ENCODE results near the gene TXNRD1.

TXNRD1 gene

DNA sequence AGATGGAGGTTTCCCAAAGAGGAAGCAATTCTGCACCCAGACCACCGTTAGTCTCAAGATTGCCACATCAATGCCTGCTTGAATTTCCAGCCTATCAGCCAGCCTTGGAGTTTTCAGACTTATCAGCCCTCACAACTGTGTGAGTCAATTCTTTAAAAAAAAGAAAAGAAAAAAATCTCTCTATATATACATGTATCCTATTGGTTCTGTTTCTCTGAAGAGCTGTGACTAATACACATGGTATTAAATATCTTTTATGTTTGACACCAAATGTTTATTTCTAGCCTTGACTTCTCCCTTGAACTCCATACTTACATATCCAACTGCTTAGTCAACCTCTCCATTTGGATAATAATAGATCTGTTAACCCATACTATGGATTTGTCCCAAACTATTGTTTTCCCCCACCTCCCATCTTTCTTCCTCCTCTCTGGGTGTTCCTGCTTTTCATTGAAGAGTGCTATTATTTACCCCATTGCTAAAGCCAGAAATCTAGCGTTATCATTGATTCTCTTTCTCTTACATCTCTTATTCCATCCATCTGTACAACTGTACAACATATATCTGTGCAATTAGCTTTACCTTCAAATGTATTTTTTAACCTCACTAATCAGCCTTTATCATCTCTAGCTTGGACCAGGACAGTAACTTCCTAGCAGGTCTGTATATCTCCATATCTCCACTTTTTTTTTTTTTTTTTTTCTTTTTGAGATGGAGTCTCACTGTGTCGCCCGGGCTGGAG is 65.3 kb downstream of the TXNRD1 start:
- H3K4me2 ChIP-seq (ENCODE audit: insufficient read depth, low read length, poor library complexity, severe bottlenecking), result no peak overlapping the region
- no peak overlapping the region for H4K8ac ChIP-seq (ENCODE audit: low read depth, low read length)
- no peak overlapping the region for H4K91ac ChIP-seq (ENCODE audit: low read depth, low read length, poor library complexity)
- H3K23ac ChIP-seq (ENCODE audit: low read depth, low read length, poor library complexity), result no peak overlapping the region
- H3K4me3 ChIP-seq (ENCODE audit: low read length in 2 of 2), result no peak overlapping the region
- H2AFZ ChIP-seq (ENCODE audit: low read length), result no peak overlapping the region
- no peak overlapping the region for H2BK12ac ChIP-seq (ENCODE audit: low read length)
- H2BK120ac ChIP-seq (ENCODE audit: low read depth, low read length), result no peak overlapping the region
- H3K27me3 ChIP-seq (ENCODE audit: control insufficient read depth in 3 of 3, insufficient read depth in 3 of 3, low read depth in 1 of 3, low read length in 3 of 3), result no peaks in the 10 kb centered on the region
- no peaks in the 10 kb centered on the region for H3K79me1 ChIP-seq (ENCODE audit: low read depth, low read length)
- no peak overlapping the region for H3K9ac ChIP-seq (ENCODE audit: low read depth, low read length, poor library complexity)
- H3K4me1 ChIP-seq (ENCODE audit: control insufficient read depth in 2 of 2, insufficient read depth in 1 of 2, low read depth in 1 of 2, low read length in 2 of 2), result peaks cover 2% of the 10 kb centered on the region in 2 donors
- H3K27ac ChIP-seq (replicated peaks; ENCODE audit: low read length), result no peak overlapping the region
- H3K14ac ChIP-seq (ENCODE audit: low read length), result no peak overlapping the region
- H3K4ac ChIP-seq (ENCODE audit: low read length), result no peak overlapping the region
- no CpG with 5 or more reads among the region's 4 CpGs for WGBS, 2 donors (ENCODE audit: extremely low coverage in 2 of 2, insufficient read length in 2 of 2, insufficient replicate concordance in 1 of 2)
- H3K36me3 ChIP-seq (replicated peaks in 1 of 2; ENCODE audit: control insufficient read depth in 2 of 2, insufficient read depth in 2 of 2, low read length in 2 of 2), result no peaks in the 10 kb centered on the region
- H2AK5ac ChIP-seq (ENCODE audit: low read depth, low read length), result no peak overlapping the region
- no peak overlapping the region for H2BK15ac ChIP-seq (ENCODE audit: low read length)
- no peaks in the 10 kb centered on the region for H3K9me3 ChIP-seq (replicated peaks in 1 of 2; ENCODE audit: control insufficient read depth in 2 of 2, insufficient read depth in 1 of 2, low read depth in 1 of 2, low read length in 2 of 2)
- no peak overlapping the region for H2BK5ac ChIP-seq (ENCODE audit: low read length)
- DNase-seq (ENCODE audit: low spot score), result no peak
- no peak overlapping the region for H3K18ac ChIP-seq (ENCODE audit: low read length)

DNA sequence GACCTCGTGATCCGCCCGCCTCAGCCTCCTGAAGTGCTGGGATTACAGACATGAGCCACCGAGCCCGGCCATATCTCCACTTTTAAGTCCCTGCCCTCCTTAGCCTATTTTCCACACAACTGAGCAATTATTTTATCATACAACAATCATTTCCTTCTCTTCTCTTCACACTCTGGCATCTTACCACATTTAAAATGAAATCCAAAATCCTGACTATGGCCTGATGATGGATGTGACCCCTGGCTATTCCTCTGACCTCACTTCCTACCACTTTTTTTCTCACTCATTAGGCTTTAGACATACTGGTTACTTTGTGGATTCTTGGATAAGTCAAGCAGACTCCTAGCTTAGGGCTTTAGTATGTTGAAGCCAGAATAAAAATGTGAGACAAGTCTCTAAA is 66.1 kb downstream of the TXNRD1 start:
- Histone ChIP-seq H2AK5ac (ENCODE audit: low read depth, low read length) (no peak overlapping the region), H3K36me3 (replicated peaks in 1 of 2; ENCODE audit: control insufficient read depth in 2 of 2, insufficient read depth in 2 of 2, low read length in 2 of 2) (no peaks in the 10 kb centered on the region), H3K79me1 (ENCODE audit: low read depth, low read length) (no peaks in the 10 kb centered on the region), H3K27me3 (ENCODE audit: control insufficient read depth in 3 of 3, insufficient read depth in 3 of 3, low read depth in 1 of 3, low read length in 3 of 3) (no peaks in the 10 kb centered on the region), H3K27ac (replicated peaks; ENCODE audit: low read length) (no peak overlapping the region), H3K4me2 (ENCODE audit: insufficient read depth, low read length, poor library complexity, severe bottlenecking) (no peak overlapping the region), H4K8ac (ENCODE audit: low read depth, low read length) (no peak overlapping the region), H3K14ac (ENCODE audit: low read length) (no peak overlapping the region), H2BK15ac (ENCODE audit: low read length) (no peak overlapping the region), H3K23ac (ENCODE audit: low read depth, low read length, poor library complexity) (no peak overlapping the region), H3K4me1 (ENCODE audit: control insufficient read depth in 2 of 2, insufficient read depth in 1 of 2, low read depth in 1 of 2, low read length in 2 of 2) (peaks cover 6 to 9% of the 10 kb centered on the region in 2 donors), H3K4ac (ENCODE audit: low read length) (no peak overlapping the region), H2AFZ (ENCODE audit: low read length) (no peak overlapping the region), H3K9me3 (replicated peaks in 1 of 2; ENCODE audit: control insufficient read depth in 2 of 2, insufficient read depth in 1 of 2, low read depth in 1 of 2, low read length in 2 of 2) (no peaks in the 10 kb centered on the region), H3K9ac (ENCODE audit: low read depth, low read length, poor library complexity) (no peak overlapping the region), H2BK120ac (ENCODE audit: low read depth, low read length) (no peak overlapping the region), H4K91ac (ENCODE audit: low read depth, low read length, poor library complexity) (no peak overlapping the region), H3K4me3 (ENCODE audit: low read length in 2 of 2) (no peak overlapping the region), H2BK5ac (ENCODE audit: low read length) (no peak overlapping the region), H2BK12ac (ENCODE audit: low read length) (no peak overlapping the region), H3K18ac (ENCODE audit: low read length) (no peak overlapping the region)
- no peak for DNase-seq (ENCODE audit: low spot score)
- WGBS, 2 donors (ENCODE audit: extremely low coverage in 2 of 2, insufficient read length in 2 of 2, insufficient replicate concordance in 1 of 2), result no CpG with 5 or more reads among the region's 5 CpGs

DNA sequence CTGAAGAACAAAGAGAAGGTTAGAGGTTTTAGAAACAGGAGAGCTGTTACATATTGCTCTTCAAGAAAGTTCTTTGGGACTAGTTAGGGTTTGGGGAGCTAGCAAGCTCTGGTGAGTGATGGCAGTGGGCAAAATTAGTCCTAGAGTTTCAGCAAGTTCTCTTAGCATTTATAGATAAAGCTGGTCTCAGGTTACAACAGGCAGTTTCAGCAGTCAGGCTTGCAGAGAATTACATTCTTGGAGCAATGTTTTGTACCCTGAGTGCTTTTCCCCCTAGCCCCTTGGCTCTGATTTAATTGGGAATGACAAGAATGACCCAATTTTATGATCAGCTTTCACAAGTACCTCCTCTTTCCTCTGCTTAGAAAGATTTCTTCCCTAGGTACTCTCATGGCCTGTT is 66.5 kb downstream of the TXNRD1 start:
- Histone ChIP-seq H3K4me3 (ENCODE audit: low read length in 2 of 2) (no peak overlapping the region), H2AFZ (ENCODE audit: low read length) (no peak overlapping the region), H4K8ac (ENCODE audit: low read depth, low read length) (no peak overlapping the region), H3K36me3 (replicated peaks in 1 of 2; ENCODE audit: control insufficient read depth in 2 of 2, insufficient read depth in 2 of 2, low read length in 2 of 2) (no peaks in the 10 kb centered on the region), H2BK15ac (ENCODE audit: low read length) (no peak overlapping the region), H2AK5ac (ENCODE audit: low read depth, low read length) (no peak overlapping the region), H2BK120ac (ENCODE audit: low read depth, low read length) (no peak overlapping the region), H2BK12ac (ENCODE audit: low read length) (no peak overlapping the region), H2BK5ac (ENCODE audit: low read length) (no peak overlapping the region), H3K9ac (ENCODE audit: low read depth, low read length, poor library complexity) (no peak overlapping the region), H4K91ac (ENCODE audit: low read depth, low read length, poor library complexity) (no peak overlapping the region), H3K79me1 (ENCODE audit: low read depth, low read length) (peaks cover under 1% of the 10 kb centered on the region), H3K23ac (ENCODE audit: low read depth, low read length, poor library complexity) (no peak overlapping the region), H3K4me2 (ENCODE audit: insufficient read depth, low read length, poor library complexity, severe bottlenecking) (no peak overlapping the region), H3K14ac (ENCODE audit: low read length) (no peak overlapping the region), H3K4ac (ENCODE audit: low read length) (no peak overlapping the region), H3K9me3 (replicated peaks in 1 of 2; ENCODE audit: control insufficient read depth in 2 of 2, insufficient read depth in 1 of 2, low read depth in 1 of 2, low read length in 2 of 2) (no peaks in the 10 kb centered on the region), H3K27me3 (ENCODE audit: control insufficient read depth in 3 of 3, insufficient read depth in 3 of 3, low read depth in 1 of 3, low read length in 3 of 3) (no peaks in the 10 kb centered on the region), H3K18ac (ENCODE audit: low read length) (no peak overlapping the region), H3K27ac (replicated peaks; ENCODE audit: low read length) (no peak overlapping the region), H3K4me1 (ENCODE audit: control insufficient read depth in 2 of 2, insufficient read depth in 1 of 2, low read depth in 1 of 2, low read length in 2 of 2) (peaks cover 6 to 9% of the 10 kb centered on the region in 2 donors)
- DNase-seq (ENCODE audit: low spot score), result no peak

DNA sequence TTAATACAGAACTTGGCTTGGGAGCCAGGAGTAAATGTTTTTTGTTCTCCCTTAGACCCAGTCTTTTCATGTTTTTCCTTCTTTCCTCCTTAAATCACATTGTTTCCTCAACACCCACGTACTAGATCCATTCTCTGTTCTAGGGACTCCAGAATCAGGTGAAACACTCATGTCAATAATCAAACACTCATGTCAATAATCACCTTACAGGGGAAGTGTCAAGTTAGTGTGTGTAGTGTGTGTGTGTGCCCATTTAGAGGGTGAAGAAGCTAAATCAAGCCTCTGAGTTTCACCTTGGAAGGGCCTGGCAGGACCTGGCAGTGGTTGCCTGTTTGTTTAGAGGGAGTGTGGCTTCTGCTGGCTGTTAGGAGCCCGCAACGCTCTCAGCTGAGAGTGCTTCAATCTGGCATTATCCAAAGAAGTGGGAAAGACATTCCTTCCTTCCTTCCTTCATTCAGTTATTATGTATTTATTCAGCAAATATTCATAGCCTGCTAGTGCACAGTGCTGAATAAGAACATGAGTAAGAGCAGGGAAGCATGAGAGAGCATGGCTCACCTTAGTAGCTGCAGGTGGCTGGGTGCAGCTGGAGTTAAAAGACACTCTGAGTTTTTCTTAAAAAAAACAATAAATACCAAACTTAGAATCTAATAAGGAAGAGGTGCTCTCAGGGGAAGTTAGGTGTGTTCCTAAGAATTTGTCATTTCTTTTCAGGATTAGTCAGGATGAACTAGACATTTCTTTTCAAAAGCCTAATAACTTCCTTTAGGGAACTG is 70.3 kb downstream of the TXNRD1 start:
- peaks cover 2 to 12% of the 10 kb centered on the region in 2 donors for H3K36me3 ChIP-seq (replicated peaks in 1 of 2; ENCODE audit: control insufficient read depth in 2 of 2, insufficient read depth in 2 of 2, low read length in 2 of 2)
- peaks cover 8 to 9% of the 10 kb centered on the region in 2 donors for H3K4me1 ChIP-seq (ENCODE audit: control insufficient read depth in 2 of 2, insufficient read depth in 1 of 2, low read depth in 1 of 2, low read length in 2 of 2)
- no peak overlapping the region for H4K8ac ChIP-seq (ENCODE audit: low read depth, low read length)
- no peak overlapping the region for H3K23ac ChIP-seq (ENCODE audit: low read depth, low read length, poor library complexity)
- H2BK15ac ChIP-seq (ENCODE audit: low read length), result peak overlapping the region; percentile 83
- no peak overlapping the region for H2BK5ac ChIP-seq (ENCODE audit: low read length)
- no peak overlapping the region for H3K4ac ChIP-seq (ENCODE audit: low read length)
- WGBS, 2 donors (ENCODE audit: extremely low coverage in 2 of 2, insufficient read length in 2 of 2, insufficient replicate concordance in 1 of 2), result no CpG with 5 or more reads among the region's 3 CpGs
- peak overlapping the region; percentile 34 for H3K4me2 ChIP-seq (ENCODE audit: insufficient read depth, low read length, poor library complexity, severe bottlenecking)
- peak overlapping the region; percentile 61 for H3K9ac ChIP-seq (ENCODE audit: low read depth, low read length, poor library complexity)
- peak overlapping the region; percentile 94 for H3K27ac ChIP-seq (replicated peaks; ENCODE audit: low read length)
- no peak overlapping the region for H3K14ac ChIP-seq (ENCODE audit: low read length)
- H4K91ac ChIP-seq (ENCODE audit: low read depth, low read length, poor library complexity), result peak overlapping the region; percentile 22
- H2AK5ac ChIP-seq (ENCODE audit: low read depth, low read length), result no peak overlapping the region
- H3K4me3 ChIP-seq (ENCODE audit: low read length in 2 of 2), result peak overlapping the region in 1 of 2 donors; percentile 79
- H2BK12ac ChIP-seq (ENCODE audit: low read length), result peak overlapping the region; percentile 65
- no peak overlapping the region for H2BK120ac ChIP-seq (ENCODE audit: low read depth, low read length)
- peak overlapping the region; percentile 89 for H2AFZ ChIP-seq (ENCODE audit: low read length)
- peak overlapping the region; percentile 74 for H3K18ac ChIP-seq (ENCODE audit: low read length)
- H3K9me3 ChIP-seq (replicated peaks in 1 of 2; ENCODE audit: control insufficient read depth in 2 of 2, insufficient read depth in 1 of 2, low read depth in 1 of 2, low read length in 2 of 2), result no peaks in the 10 kb centered on the region
- no peaks in the 10 kb centered on the region for H3K27me3 ChIP-seq (ENCODE audit: control insufficient read depth in 3 of 3, insufficient read depth in 3 of 3, low read depth in 1 of 3, low read length in 3 of 3)
- no peak for DNase-seq (ENCODE audit: low spot score)
- peaks cover 2% of the 10 kb centered on the region for H3K79me1 ChIP-seq (ENCODE audit: low read depth, low read length)

All from neuronal stem cell (in vitro differentiated cells).